ENCODE results near the gene EHD1.
A peak's percentile ranks its signal among the peaks of the same experiment; 100 is the strongest.
"Not testable (repeated sequence)": the region's sequence is repeated elsewhere in the genome, so short reads cannot be mapped to it uniquely, and the experiment has no call there.

The EHD1 gene

DNA sequence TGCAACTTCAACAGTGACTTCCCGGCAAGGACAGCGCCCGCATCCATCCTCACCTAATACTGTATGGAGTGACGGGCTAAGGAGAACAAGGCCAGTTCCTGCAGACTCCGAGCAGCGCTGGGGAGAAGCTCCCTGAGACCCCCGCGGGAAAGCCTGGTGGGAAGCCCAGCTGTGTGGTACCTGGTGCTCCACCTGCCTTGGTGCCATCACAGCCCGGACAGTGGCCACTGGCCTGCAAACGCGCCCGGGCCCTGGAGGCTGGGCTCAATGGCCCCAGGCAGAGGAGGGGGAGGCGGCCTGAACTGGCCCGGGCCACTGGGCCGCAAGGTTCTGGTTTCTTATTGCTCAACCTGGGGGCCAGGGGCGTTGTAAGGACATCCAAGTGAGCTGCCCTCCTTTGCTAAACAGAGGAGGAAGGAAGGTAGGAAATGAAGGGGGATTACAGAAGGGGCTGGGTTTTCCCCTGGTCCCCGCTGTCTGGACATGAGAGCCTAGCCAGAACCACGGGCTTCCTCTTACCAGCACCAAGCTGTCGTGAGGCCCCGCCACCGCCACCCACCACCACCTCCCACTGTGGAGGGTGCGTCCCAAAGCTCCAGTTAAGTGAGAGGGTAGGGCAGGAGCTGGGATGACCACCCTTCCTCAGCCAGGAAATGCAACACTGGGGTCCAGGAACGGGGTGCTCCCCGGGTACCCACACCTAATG lies 25.5 kb downstream of the EHD1 start:
- in situ Hi-C loops (cut with HindIII; ENCODE audit: low pct_ligation_motif_present, low pct_unique_long_range_greater_than_20kb, low sequenced_read_pairs), result loop anchor here (5.0 kb wide), 1 partner anchor 39 kb away; no protein-coding TSS in a partner anchor
- no peak for DNase-seq

DNA sequence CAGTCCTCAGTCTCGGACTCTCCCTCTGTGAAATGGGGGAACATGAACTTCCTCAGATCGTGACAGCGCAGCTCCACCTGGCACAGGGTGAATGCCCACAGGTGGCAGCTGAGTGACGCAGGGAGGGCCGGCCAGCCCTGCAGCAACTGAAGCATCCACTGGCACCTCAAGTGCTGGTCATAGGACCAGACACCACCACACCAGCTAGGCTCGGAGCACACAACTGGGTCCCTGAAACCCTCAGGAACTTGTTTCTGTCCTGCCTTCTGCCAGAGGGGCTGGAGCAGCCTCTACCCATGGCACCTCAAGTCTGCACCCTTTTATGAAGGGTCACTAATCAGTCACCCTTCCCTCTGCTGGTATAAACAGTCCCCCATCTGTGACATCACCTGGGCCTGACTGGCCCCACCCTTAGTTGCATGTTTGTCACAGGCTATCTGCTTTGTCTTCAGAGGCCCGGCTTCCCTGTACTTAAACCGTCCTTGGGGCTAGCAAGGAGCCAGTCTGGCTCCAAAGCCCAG lies 26.5 kb downstream of the EHD1 start:
- in situ Hi-C loops (cut with HindIII; ENCODE audit: low pct_ligation_motif_present, low pct_unique_long_range_greater_than_20kb, low sequenced_read_pairs), result loop anchor here (5.0 kb wide), 1 partner anchor 40 kb away; no protein-coding TSS in a partner anchor
- no peak for DNase-seq

DNA sequence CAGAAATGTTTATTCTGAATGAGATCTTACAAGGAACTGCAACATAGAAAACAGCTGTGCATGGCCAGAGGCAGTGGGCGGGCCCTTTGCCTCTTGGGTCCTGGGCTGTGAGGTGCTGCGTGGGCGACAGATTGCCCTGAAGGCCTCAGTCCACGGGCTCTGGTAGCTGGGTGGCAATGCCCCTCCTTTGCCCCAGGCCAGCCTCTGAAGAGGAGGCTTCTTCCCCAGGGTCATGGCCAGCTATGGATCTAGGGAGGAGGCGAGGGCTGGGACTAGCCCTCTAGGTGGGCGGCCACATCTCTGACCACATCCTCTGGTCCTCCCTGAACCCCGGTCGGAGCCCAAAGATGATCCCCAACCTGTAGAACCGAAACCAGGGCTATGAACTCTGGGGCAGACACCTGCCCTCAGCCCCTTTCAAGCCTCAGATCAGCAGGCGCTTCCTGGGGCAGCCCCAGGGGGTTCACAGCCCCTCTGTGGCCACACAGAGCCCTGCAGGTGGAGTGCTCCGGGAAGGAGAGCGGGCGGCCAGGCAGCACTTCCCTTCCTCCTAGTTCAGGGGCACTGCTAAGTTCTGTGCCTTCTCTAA lies 27.3 kb downstream of the EHD1 start:
- no peak for DNase-seq
- in situ Hi-C loops (cut with HindIII; ENCODE audit: low pct_ligation_motif_present, low pct_unique_long_range_greater_than_20kb, low sequenced_read_pairs), result loop anchor here (5.0 kb wide), 1 partner anchor 41 kb away; no protein-coding TSS in a partner anchor

GRCh38 chr11:64849598-64850356 lies 28.6 kb downstream of the EHD1 start:
- DNase-seq, result no peak
- in situ Hi-C loops (cut with HindIII; ENCODE audit: low pct_ligation_motif_present, low pct_unique_long_range_greater_than_20kb, low sequenced_read_pairs), result loop anchor here (5.0 kb wide), 1 partner anchor 43 kb away; no protein-coding TSS in a partner anchor

GRCh38 chr11:64848826-64849597 lies 29.4 kb downstream of the EHD1 start:
- DNase-seq, result no peak
- in situ Hi-C loops (cut with HindIII; ENCODE audit: low pct_ligation_motif_present, low pct_unique_long_range_greater_than_20kb, low sequenced_read_pairs), result no loop called here

DNA sequence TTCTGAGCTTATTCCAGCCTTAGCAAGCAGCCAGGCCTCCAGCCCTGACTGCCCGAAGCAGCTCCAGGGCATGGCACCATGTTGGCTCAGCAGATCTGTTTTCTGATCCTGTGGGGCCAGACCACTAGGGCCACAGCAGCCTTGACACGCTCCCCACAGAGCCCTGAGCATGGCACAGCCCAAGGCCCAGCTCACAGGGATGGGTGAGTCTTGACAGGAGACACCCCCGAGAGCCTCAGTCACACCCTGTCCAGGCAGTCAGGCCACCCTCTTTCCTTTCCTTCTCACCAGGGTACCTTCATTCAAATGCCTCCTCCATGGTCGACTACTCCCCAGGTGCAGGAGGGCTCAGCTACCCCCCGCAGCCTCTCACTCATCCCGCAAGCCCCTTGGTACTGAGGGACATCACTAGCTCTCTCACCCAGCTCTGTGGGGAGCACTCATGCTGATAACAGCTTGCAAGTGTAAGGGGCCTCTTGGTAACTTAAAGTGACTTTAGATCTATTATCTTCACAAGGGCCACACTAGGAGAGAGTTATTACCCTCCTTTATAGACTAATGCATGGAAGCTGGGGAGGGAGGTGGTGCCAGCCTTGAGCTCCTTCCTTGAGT lies 30.1 kb downstream of the EHD1 start:
- in situ Hi-C loops (cut with HindIII; ENCODE audit: low pct_ligation_motif_present, low pct_unique_long_range_greater_than_20kb, low sequenced_read_pairs), result no loop called here
- no peak for DNase-seq

GRCh38 chr11:64846998-64847666 lies 31.3 kb downstream of the EHD1 start:
- DNase-seq, result peak; percentile 90
- in situ Hi-C loops (cut with HindIII; ENCODE audit: low pct_ligation_motif_present, low pct_unique_long_range_greater_than_20kb, low sequenced_read_pairs), result no loop called here

DNA sequence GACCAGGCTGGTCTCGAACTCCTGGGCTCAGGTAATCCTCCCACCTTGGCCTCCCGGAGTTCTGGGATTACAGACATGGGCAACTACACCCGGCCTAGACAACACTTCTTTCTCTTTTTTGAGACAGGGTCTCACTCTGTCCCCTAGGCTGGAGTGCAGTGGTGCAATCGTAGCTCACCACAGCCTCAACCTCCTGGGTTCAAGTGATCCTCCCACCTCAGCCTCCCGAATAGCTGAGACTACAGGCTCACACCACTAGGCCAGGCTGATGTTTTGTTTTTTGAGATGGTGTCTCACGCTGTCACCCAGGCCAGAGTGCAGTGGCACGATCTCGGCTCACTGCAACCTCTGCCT lies 32.7 kb downstream of the EHD1 start:
- in situ Hi-C loops (cut with HindIII; ENCODE audit: low pct_ligation_motif_present, low pct_unique_long_range_greater_than_20kb, low sequenced_read_pairs); DNase-seq: not testable (repeated sequence)

DNA sequence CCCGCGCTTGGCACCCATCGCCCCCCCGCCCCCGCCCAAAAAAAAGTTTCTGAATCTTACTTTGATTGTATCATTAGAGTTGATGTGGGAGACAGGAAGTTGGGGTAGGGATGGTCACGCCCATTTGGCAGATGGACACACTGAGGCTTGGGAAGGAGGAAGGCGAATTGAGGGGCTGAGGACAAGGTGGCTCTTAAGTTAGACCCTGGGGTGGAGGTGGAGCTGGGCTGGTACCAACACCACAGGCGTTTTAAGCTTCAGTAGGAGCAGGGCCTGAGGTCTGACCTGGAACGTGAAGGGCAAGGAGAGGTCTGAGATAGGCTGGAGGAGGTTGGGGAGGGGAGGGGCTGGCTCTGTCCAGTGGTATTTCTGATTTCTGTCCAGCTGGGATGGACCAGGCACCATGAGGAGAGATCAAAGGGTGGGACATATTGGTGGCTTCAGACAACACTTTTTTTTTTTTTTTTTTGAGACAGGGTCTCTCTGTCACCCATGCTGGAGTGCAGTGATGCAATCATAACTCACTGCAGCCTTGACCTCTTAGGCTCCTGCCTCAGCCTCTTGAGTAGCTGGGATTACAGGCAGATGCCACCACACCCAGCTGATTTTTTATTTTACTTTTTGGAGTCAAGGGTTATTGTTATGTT lies 33.2 kb downstream of the EHD1 start:
- no peak for DNase-seq
- in situ Hi-C loops (cut with HindIII; ENCODE audit: low pct_ligation_motif_present, low pct_unique_long_range_greater_than_20kb, low sequenced_read_pairs), result no loop called here

DNA sequence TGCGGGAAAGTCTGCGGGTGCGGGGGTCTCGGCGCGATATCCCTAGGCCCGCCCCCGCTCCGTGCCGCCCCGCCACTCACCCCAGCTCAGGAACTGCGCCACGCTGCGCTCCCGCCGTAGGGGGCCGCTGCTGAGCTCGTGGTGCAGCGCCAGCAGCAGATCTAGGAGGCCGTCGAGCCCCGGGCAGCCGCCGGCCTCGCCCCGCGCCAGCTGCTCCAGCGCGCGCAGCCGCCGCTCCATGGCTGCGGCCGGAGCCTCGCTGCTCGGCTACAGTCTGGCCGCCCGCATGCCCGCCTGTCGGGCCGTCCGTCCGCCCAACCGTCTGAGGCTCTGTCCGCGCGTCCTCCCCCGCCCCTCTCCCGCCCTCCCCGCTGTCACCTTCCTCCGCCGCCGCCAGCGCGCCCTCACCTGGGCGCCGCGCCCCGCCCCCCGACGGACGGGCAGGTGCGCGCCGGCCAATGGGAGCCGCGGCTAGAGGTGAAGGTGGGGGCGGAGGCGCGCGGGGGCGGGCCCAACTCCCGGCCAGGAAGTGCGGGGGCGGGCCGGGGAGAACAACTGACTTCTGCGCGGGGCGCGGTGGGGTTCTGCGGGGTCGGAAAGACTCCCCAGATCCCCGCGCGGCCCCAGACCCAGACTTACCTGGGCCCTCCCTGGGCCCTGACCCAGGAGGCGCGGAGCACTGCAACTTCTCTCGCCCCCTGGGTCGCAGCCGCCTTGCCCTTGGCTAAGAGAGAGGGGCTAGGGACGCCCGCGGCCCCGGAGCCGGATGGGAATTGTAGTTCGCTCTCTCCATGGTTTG lies 33.9 kb downstream of the EHD1 start, which contains the start of gene CDC42BPG:
Gene CDC42BPG (minus strand): TSS at position 324 of the 799 bp plus-strand sequence. CDS start 84 bp downstream, at position 240.
- in situ Hi-C loops (cut with HindIII; ENCODE audit: low pct_ligation_motif_present, low pct_unique_long_range_greater_than_20kb, low sequenced_read_pairs), result no loop called here
- DNase-seq, result peak; percentile 71

- no peak for DNase-seq
- in situ Hi-C loops (cut with HindIII; ENCODE audit: low pct_ligation_motif_present, low pct_unique_long_range_greater_than_20kb, low sequenced_read_pairs), result no loop called here
Observed at GRCh38 chr11:64843686-64844329, 34.6 kb downstream of the EHD1 start.

GRCh38 chr11:64842851-64843685 lies 35.4 kb downstream of the EHD1 start:
- in situ Hi-C loops (cut with HindIII; ENCODE audit: low pct_ligation_motif_present, low pct_unique_long_range_greater_than_20kb, low sequenced_read_pairs), result no loop called here
- no peak for DNase-seq

- DNase-seq, result no peak
- in situ Hi-C loops (cut with HindIII; ENCODE audit: low pct_ligation_motif_present, low pct_unique_long_range_greater_than_20kb, low sequenced_read_pairs), result no loop called here
Observed at GRCh38 chr11:64842366-64842759, 36.1 kb downstream of the EHD1 start.

GRCh38 chr11:64841592-64842365 lies 36.6 kb downstream of the EHD1 start:
- DNase-seq, result no peak
- in situ Hi-C loops (cut with HindIII; ENCODE audit: low pct_ligation_motif_present, low pct_unique_long_range_greater_than_20kb, low sequenced_read_pairs), result no loop called here

Measured in ACHN (cell line).